ENCODE measurements around the gene PRDM15. TPM values are rescaled to one million over a fixed set of nuclear protein-coding genes. Genes with fewer than 3 reads are reported as not detected.

PRDM15 gene
- total RNA-seq, 1 experiment from 2014 or later: 9.8 TPM

DNA sequence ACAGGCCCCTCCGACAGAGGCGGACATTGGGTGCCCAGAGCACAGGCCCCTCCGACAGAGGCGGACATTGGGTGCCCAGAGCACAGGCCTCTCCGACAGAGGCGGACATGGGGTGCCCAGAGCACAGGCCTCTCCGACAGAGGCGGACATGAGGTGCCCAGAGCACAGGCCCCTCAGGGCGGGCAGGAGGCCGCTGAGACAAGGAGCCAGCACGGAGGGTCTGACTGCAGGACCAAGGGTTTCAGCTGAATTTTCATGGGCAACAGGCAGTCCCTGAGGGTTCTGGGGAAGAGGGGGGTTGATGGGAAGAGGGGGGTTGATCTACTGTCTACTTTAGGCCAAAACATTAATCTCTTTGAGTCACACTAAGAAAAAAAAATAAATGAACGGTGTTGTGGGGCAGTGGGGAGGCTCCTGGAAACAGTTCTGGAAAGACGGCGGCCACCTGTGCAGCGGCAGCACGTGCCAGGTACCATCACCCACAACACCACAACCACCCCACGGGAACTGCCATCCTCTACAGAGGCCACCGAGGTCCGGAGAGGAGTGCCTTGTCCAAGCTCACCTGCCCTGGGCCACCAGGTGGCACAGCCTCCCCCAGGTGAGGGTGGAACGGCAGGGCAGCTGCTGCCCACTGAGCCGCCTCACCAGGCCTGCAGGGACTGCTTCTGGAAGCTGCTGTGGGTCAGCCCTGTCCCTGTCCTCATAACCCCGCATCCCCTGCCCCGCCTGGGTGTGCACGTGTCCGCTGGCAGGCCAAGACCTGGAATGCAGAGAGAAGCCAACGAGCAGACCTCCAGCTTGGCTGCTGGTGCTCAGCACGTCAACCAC lies 20.5 kb downstream of the PRDM15 start (continued):
- TF ChIP-seq ZFX (IDR thresholded peaks at IDR 0.05) (no peak), JUND (IDR thresholded peaks at IDR 0.05) (no peak), RAD21 (IDR thresholded peaks at IDR 0.05; ENCODE audit: low read depth) (no peak), FOSL1 (IDR thresholded peaks at IDR 0.05; ENCODE audit: low read depth) (no peak), POLR2AphosphoS5 (IDR thresholded peaks at IDR 0.05; ENCODE audit: low read depth, low read length) (no peak), CEBPB (IDR thresholded peaks at IDR 0.05; ENCODE audit: low read depth) (no peak), SRF (IDR thresholded peaks at IDR 0.05; ENCODE audit: low read depth) (no peak), ELF1 (IDR thresholded peaks at IDR 0.05; ENCODE audit: borderline replicate concordance, low read depth) (no peak), ZNF274 (IDR thresholded peaks at IDR 0.05; ENCODE audit: low read depth, low read length) (no peak)
- TF ChIP-seq, protein P1, sequence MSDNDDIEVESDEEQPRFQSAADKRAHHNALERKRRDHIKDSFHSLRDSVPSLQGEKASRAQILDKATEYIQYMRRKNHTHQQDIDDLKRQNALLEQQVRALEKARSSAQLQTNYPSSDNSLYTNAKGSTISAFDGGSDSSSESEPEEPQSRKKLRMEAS (IDR thresholded peaks at IDR 0.05): no peak

DNA sequence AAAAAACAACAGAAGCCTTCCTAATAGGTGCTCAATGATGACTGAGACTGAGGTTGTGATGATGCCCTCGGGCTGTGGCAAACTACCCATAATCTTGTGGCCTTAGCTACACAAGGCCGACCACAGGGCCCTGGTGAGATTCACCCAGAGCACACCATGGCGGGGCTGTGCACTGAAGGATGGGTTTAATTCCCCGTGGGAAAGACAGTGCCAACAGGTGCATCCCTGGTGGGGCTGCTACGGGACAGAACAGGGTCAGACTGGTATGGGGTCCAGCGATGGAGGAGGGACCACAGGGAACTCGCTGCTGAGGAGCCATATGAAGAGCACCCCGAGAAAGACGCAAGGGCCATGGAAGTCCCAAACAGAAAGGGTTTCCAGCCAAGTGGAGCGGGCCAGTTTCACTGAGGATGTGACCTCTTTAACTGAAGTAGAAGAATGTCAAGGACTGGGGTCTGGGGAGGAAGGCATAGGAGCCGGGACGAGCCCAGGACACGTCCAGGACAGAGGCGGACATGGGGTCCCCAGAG lies 21.3 kb downstream of the PRDM15 start:
- DNase-seq (ENCODE audit: low read depth, low spot score) (no peak), ATAC-seq (no peak)
- Histone ChIP-seq H3K9me3 (ENCODE audit: control insufficient read depth in 1 of 2, insufficient read depth in 1 of 2, low read depth in 1 of 2, low read length in 2 of 2) (no peaks in the 10 kb centered on the region), H3K9ac (ENCODE audit: low read length) (no peak overlapping the region), H3K79me2 (ENCODE audit: insufficient read depth, low read length) (peaks cover 4% of the 10 kb centered on the region; the same call in 1 of the 2 replicates), H3K27ac (ENCODE audit: low read depth, low read length) (no peak overlapping the region), H2AFZ (ENCODE audit: low read depth, low read length, poor library complexity, severe bottlenecking) (no peak overlapping the region), H3K36me3 (ENCODE audit: control insufficient read depth in 1 of 2, insufficient read depth in 2 of 2, low read length in 2 of 2) (no peaks in the 10 kb centered on the region), H3K9me2 (ENCODE audit: insufficient read depth) (no peaks in the 10 kb centered on the region), H3K27me3 (ENCODE audit: insufficient read depth, low read length) (no peaks in the 10 kb centered on the region), H3K4me2 (ENCODE audit: low read length) (no peak overlapping the region), H3K4me1 (ENCODE audit: control insufficient read depth in 1 of 2, insufficient read depth in 2 of 2, low read length in 2 of 2) (no peaks in the 10 kb centered on the region), H3K4me3 (replicated peaks in 1 of 2; ENCODE audit: low read depth in 1 of 2, low read length in 2 of 2) (no peak overlapping the region), H4K20me1 (ENCODE audit: insufficient read depth) (no peaks in the 10 kb centered on the region)
- intact Hi-C loops (cut with micrococcal nuclease): no loop called here
- TF ChIP-seq, protein P1 (IDR thresholded peaks at IDR 0.05): no peak
- CTCF ChIA-PET: no interaction called here
- RAD21 ChIA-PET (ENCODE audit: low non-redundant PET in 1 of 2, low total read pairs in 2 of 2, uncharacterized antibody in 2 of 2, unreplicated experiment in 2 of 2): no interaction called here
- no TSS peak for BruUV-seq (replicated peaks)
- POLR2A ChIA-PET: no interaction called here
